K562 (cell line): ENCODE results near the gene LY6G6C. TPM values are rescaled to one million over a fixed set of nuclear protein-coding genes. Genes with fewer than 3 reads are reported as not detected.
A peak's percentile ranks its signal among the peaks of the same experiment; 100 is the strongest.

Experiments
- BDP1 ChIP-seq: IDR thresholded peaks from 3 replicates; pipeline ENCODE4 v1.6.1; 2011; ENCODE audit not compliant: insufficient read length, insufficient read depth
- BRF1 ChIP-seq: IDR thresholded peaks from 3 replicates; pipeline ENCODE4 v1.6.1; 2011; ENCODE audit warnings: borderline replicate concordance, mild to moderate bottlenecking; ENCODE audit not compliant: insufficient read length; ENCODE audit errors: extremely low read depth
- CAMTA2 ChIP-seq: fragments of 250-450 bp; sonication (Bioruptor Pico); conservative IDR thresholded peaks from 2 replicates; pipeline ENCODE4 v1.5.1; 2022
- FOXA3 ChIP-seq, 2 experiments: fragments of 450-650 bp in 1 of 2; sonication (generic) in 1 of 2; formaldehyde crosslinking; IDR thresholded peaks in 1 of 2; conservative IDR thresholded peaks in 1 of 2; 2 replicates each; pipeline versions ENCODE4 v1.4.0 to v1.8.0; 2020 to 2022; ENCODE audit warnings: mild to moderate bottlenecking in 2 of 2, missing genetic modification reagents in 1 of 2
- L3MBTL2 ChIP-seq: fragments of 450-650 bp; IDR thresholded peaks from 2 replicates; pipeline ENCODE4 v1.6.1; 2016; ENCODE audit warnings: mild to moderate bottlenecking, moderate library complexity
- MAFG ChIP-seq: fragments of 450-650 bp; conservative IDR thresholded peaks from 2 replicates; pipeline ENCODE4 v1.6.1; 2016; ENCODE audit warnings: missing genetic modification characterization, missing compliant biosample characterization
- MTA3 ChIP-seq: fragments of 450-650 bp; formaldehyde crosslinking; IDR thresholded peaks from 2 replicates; pipeline ENCODE4 v1.6.1; 2017; ENCODE audit warnings: mild to moderate bottlenecking, borderline replicate concordance
- NELFE ChIP-seq: IDR thresholded peaks from 2 replicates; pipeline ENCODE4 v1.6.1; 2011; ENCODE audit warnings: mild to moderate bottlenecking; ENCODE audit not compliant: insufficient read depth, insufficient read length
- SMAD2 ChIP-seq: fragments of 150-350 bp; IDR thresholded peaks from 2 replicates; pipeline ENCODE4 v1.6.1; 2014; ENCODE audit warnings: low read depth, mild to moderate bottlenecking, low read length
- SRSF9 ChIP-seq: fragments of 200-400 bp; formaldehyde crosslinking; IDR thresholded peaks from 2 replicates; pipeline ENCODE4 v1.6.1; 2017; ENCODE audit warnings: low read depth, low read length, borderline replicate concordance
- TAF1 ChIP-seq: IDR thresholded peaks from 2 replicates; pipeline ENCODE4 v1.6.1; 2011; ENCODE audit warnings: mild to moderate bottlenecking, low read length, moderate library complexity; ENCODE audit not compliant: insufficient read depth, control insufficient read depth, severe bottlenecking; ENCODE audit errors: extremely low read depth
- TAF9B ChIP-seq: fragments of 450-650 bp; IDR thresholded peaks from 2 replicates; pipeline ENCODE4 v1.6.1; 2018; ENCODE audit warnings: mild to moderate bottlenecking; ENCODE audit not compliant: partially characterized antibody
- TFAP4 ChIP-seq: sonication (generic); formaldehyde crosslinking; IDR thresholded peaks from 2 replicates; pipeline ENCODE4 v1.8.0; 2022; ENCODE audit warnings: missing genetic modification reagents, mild to moderate bottlenecking, moderate library complexity, borderline replicate concordance
- THAP7 ChIP-seq: fragments of 250-450 bp; sonication (Bioruptor Pico); IDR thresholded peaks from 2 replicates; pipeline ENCODE4 v1.5.0; 2021
- ZNF263 ChIP-seq: sonication (generic); formaldehyde crosslinking; IDR thresholded peaks from 2 replicates; pipeline ENCODE4 v1.8.0; 2022; ENCODE audit warnings: mild to moderate bottlenecking, missing genetic modification reagents, borderline replicate concordance
- polyA plus RNA-seq, 8 experiments: library from polyadenylated mRNA; depleted of rRNA in 4 of 8; stranded (reverse) in 5 of 8; unstranded in 3 of 8; fragments of >200 nt; fragmentation: Nextera tagmentation in 2 of 8; fragmentation: Illumina TruSeq in 1 of 8; extraction: Ambion mirVana in 2 of 8; extraction: Trizol in 1 of 8; gene quantifications; 2 replicates each; pipeline versions ENCODE4 v1.2.1 to v1.2.3, GENCODE V29; 2011 to 2014; ENCODE audit warnings: inconsistent platforms in 1 of 8, missing spikeins in 1 of 8
- total RNA-seq, 7 experiments: library from RNA; depleted of rRNA in 6 of 7; stranded (reverse); fragments of >200 nt in 6 of 7; fragmentation: Illumina TruSeq in 2 of 7; extraction: Trizol in 2 of 7; gene quantifications; 2 replicates each; pipeline versions ENCODE4 v1.2.1 to v1.2.3, GENCODE V29; 2011 to 2021; ENCODE audit warnings: low replicate concordance in 1 of 7
- TF ChIP-seq, protein P1 (sequence below): sonication (generic); formaldehyde crosslinking; IDR thresholded peaks from 2 replicates; pipeline ENCODE4 v1.8.0; 2022; ENCODE audit warnings: mild to moderate bottlenecking, missing genetic modification reagents, borderline replicate concordance
- TF ChIP-seq, protein P2 (sequence below): fragments of 250-450 bp; sonication (Bioruptor Pico); IDR thresholded peaks from 2 replicates; pipeline ENCODE4 v1.4.0; 2020

LY6G6C gene
- total and polyA plus RNA-seq, 9 of the 15 experiments (the other 6 are each of a cell fraction or from before 2014, with no cell fraction given), result 0.06 to 0.20 TPM; not detected in 7

GRCh38 chr6:31702819-31703716 lies 18.5 kb downstream of the LY6G6C start, which contains the start of gene ABHD16A (continued):
- TF ChIP-seq, protein P1, sequence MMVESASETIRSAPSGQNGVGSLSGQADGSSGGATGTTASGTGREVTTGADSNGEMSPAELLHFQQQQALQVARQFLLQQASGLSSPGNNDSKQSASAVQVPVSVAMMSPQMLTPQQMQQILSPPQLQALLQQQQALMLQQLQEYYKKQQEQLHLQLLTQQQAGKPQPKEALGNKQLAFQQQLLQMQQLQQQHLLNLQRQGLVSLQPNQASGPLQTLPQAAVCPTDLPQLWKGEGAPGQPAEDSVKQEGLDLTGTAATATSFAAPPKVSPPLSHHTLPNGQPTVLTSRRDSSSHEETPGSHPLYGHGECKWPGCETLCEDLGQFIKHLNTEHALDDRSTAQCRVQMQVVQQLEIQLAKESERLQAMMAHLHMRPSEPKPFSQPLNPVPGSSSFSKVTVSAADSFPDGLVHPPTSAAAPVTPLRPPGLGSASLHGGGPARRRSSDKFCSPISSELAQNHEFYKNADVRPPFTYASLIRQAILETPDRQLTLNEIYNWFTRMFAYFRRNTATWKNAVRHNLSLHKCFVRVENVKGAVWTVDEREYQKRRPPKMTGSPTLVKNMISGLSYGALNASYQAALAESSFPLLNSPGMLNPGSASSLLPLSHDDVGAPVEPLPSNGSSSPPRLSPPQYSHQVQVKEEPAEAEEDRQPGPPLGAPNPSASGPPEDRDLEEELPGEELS (CRISPR knock-in tag), result peak; percentile 92
- TF ChIP-seq FOXA3 (CRISPR knock-in tag; conservative IDR thresholded peaks at IDR 0.05 in 1 of 2, IDR thresholded peaks at IDR 0.05 in 1 of 2), result peak in 1 of 2 experiments; percentile 44; a peak in 1 of 4 replicates
- TF ChIP-seq THAP7 (CRISPR knock-in tag), result 0 out of 2 replicates have a peak, but pooled peaks have one; percentile 34
- TF ChIP-seq BRF1, result no peak
- TF ChIP-seq ZNF263 (CRISPR knock-in tag), result peak; percentile 78
- peak; percentile 100 for TF ChIP-seq MTA3
- TF ChIP-seq, protein P2, sequence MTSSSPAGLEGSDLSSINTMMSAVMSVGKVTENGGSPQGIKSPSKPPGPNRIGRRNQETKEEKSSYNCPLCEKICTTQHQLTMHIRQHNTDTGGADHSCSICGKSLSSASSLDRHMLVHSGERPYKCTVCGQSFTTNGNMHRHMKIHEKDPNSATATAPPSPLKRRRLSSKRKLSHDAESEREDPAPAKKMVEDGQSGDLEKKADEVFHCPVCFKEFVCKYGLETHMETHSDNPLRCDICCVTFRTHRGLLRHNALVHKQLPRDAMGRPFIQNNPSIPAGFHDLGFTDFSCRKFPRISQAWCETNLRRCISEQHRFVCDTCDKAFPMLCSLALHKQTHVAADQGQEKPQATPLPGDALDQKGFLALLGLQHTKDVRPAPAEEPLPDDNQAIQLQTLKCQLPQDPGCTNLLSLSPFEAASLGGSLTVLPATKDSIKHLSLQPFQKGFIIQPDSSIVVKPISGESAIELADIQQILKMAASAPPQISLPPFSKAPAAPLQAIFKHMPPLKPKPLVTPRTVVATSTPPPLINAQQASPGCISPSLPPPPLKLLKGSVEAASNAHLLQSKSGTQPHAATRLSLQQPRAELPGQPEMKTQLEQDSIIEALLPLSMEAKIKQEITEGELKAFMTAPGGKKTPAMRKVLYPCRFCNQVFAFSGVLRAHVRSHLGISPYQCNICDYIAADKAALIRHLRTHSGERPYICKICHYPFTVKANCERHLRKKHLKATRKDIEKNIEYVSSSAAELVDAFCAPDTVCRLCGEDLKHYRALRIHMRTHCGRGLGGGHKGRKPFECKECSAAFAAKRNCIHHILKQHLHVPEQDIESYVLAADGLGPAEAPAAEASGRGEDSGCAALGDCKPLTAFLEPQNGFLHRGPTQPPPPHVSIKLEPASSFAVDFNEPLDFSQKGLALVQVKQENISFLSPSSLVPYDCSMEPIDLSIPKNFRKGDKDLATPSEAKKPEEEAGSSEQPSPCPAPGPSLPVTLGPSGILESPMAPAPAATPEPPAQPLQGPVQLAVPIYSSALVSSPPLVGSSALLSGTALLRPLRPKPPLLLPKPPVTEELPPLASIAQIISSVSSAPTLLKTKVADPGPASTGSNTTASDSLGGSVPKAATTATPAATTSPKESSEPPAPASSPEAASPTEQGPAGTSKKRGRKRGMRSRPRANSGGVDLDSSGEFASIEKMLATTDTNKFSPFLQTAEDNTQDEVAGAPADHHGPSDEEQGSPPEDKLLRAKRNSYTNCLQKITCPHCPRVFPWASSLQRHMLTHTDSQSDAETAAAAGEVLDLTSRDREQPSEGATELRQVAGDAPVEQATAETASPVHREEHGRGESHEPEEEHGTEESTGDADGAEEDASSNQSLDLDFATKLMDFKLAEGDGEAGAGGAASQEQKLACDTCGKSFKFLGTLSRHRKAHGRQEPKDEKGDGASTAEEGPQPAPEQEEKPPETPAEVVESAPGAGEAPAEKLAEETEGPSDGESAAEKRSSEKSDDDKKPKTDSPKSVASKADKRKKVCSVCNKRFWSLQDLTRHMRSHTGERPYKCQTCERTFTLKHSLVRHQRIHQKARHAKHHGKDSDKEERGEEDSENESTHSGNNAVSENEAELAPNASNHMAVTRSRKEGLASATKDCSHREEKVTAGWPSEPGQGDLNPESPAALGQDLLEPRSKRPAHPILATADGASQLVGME, result peak; percentile 67; the same call in 1 of the 2 replicates
- peak; percentile 74 for TF ChIP-seq TAF9B
- no peak for TF ChIP-seq NELFE
- no peak for TF ChIP-seq SMAD2
- TF ChIP-seq TFAP4 (CRISPR knock-in tag), result peak; percentile 85
- no peak for TF ChIP-seq SRSF9
- TF ChIP-seq MAFG (tag), result no peak; the same call in 1 of the 2 replicates
- no peak for TF ChIP-seq BDP1
- peak; percentile 75 for TF ChIP-seq L3MBTL2
- no peak for TF ChIP-seq CAMTA2 (CRISPR knock-in tag)
- TF ChIP-seq TAF1, result peak; percentile 80
